HG03575 (cell line): ENCODE results near the gene CFP.
"Not testable (repeated sequence)": the region's sequence is repeated elsewhere in the genome, so short reads cannot be mapped to it uniquely, and the experiment has no call there.

ENCODE experiments used
- ATAC-seq: cut with Tn5 transposase; IDR thresholded peaks from one replicate; pipeline ENCODE4 v1.9.1; 2021; ENCODE audit not compliant: unreplicated experiment, insufficient number of reproducible peaks, low FRiP score; ENCODE audit errors: extremely low read depth

The CFP gene

GRCh38 chrX:47611926-47612325 lies 17.8 kb downstream of the CFP start:
- ATAC-seq, result no peak

- ATAC-seq, result no peak
Measured at GRCh38 chrX:47611489-47611888, 18.2 kb downstream of the CFP start.

DNA sequence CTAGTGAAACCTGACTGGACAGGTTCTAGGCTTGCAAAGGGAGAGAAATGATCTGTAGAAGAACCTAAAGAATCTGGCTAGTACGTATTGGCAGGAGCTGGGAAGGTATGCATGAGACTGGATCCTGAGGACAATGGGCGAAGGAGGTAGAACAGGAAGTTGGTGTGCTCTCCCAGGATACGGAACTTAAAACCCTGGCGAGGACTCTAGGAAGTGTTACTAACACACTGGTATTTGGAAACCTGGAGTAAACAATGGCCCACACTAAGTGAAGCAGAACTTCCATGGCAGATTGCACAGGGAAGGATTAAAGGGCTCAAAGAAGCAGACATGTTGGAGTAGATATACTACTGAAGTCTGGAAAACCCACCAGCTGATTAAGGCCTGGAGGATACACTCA lies 19.2 kb downstream of the CFP start:
- ATAC-seq, result no peak

- no peak for ATAC-seq
Measured at GRCh38 chrX:47608130-47608810, 21.5 kb downstream of the CFP start.

GRCh38 chrX:47607091-47607490 lies 22.6 kb downstream of the CFP start:
- ATAC-seq, result no peak

DNA sequence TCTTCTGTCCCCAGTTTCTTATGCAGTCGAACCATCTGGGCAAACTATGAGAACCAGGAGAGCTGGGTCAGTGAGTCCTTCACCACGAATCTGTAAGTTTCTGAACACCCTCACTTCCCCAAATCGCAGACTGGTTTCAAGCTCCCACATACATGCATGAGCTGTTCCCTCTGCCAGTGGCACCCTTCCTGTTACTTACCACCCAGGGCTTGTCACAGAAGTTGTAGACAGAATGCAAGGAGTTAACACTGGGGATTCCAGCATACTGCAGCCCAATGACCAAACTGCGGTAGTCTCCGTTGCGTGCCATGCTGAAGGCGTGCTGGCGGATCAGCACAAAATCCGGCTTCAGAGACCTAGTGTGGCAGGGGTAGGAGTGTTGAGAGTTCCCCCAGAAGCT lies 24.7 kb downstream of the CFP start:
- no peak for ATAC-seq

DNA sequence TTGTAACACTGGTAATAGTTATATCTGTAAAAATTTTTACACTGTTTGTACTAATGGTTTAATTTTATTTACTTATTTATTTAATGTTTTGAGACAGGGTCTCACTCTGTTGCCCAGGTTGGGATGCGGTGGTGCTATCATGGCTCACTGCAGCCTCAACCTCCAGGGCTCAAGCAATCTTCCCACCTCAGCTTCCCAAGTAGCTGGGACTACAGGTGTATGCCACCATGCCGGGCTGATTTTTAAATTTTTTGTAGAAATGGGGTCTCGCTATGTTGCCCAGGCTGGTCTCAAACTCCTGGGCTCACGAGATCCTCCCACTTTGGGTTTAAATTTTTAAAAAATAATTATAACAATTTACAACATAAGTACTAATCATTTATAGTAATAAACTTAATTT lies 26.6 kb downstream of the CFP start:
- not testable (repeated sequence) for ATAC-seq

DNA sequence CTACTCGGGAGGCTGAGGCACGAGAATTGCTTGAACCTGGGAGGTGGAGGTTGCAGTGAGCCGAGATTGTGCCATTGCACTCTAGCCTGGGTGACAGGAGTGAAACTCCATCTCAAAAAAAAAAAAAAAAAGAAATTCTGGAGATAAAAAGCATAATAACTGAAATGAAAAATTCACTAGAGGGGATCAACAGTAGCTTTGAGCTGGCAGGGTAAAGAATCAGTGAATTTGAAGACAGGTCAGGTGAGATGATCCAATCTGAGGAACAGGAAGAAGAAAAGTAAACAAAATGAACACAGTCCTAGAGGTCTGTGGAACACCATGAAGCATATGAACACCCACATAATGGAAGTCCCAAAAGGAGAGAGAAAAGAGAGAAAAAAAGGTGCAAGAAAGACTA lies 32.5 kb downstream of the CFP start:
- ATAC-seq, result no peak

DNA sequence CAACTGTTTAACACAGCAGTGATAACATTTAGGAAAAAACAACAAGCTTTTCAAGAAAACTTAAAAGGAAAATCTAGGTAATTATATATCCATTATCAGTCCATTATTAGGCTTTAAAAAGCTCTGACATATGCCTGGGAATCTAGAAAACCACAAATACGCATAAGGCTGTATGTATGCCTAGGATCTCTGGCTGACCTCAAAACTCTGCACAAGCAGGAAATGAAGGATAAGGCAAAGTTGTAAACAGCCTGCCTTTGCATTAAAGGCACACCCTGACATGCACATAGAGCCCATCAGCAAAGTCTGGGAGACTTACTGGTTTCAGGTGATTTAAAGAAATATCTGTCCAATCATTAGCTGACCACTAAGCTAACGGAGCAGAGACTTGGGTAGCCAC lies 33.5 kb downstream of the CFP start:
- ATAC-seq, result no peak

- ATAC-seq, result no peak
Measured at GRCh38 chrX:47595716-47596251, 33.9 kb downstream of the CFP start.

- no peak for ATAC-seq
Measured at GRCh38 chrX:47593522-47593921, 36.2 kb downstream of the CFP start.

- no peak for ATAC-seq
Measured at GRCh38 chrX:47590984-47591383, 38.7 kb downstream of the CFP start.

GRCh38 chrX:47587906-47588735 lies 41.6 kb downstream of the CFP start:
- ATAC-seq, result no peak

- ATAC-seq, result no peak
Measured at GRCh38 chrX:47587091-47587891, 42.4 kb downstream of the CFP start.

DNA sequence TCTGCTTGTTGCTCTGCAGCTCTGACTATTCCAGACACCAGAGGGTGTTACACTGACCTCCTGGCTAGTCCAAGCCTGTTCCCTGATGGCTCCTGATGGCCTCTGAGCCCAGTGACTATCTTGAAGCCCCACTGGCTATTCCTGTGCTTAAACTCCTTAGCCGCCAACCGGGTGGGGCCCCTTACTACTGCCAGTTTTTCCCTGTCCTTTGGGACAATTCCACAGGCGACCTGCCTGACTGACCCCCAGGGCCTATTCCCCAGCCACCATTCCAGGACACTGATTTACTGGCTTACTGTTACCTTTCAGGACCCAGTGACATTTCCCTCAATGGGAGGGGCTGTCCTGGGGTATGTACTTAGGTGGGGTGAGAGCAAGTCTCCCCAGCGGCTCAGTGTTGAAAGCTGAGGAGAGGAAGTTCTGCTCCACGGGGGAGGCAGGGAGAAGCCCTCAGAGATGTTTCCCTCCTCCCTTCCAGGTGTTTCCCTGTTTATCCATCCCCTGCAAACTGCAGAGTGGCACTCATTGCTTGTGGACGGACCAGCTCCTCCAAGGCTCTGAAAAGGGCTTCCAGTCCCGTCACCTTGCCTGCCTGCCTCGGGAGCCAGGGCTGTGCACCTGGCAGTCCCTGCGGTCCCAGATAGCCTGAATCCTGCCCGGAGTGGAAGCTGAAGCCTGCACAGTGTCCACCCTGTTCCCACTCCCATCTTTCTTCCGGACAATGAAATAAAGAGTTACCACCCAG lies 43.5 kb downstream of the CFP start:
- ATAC-seq, result no peak

DNA sequence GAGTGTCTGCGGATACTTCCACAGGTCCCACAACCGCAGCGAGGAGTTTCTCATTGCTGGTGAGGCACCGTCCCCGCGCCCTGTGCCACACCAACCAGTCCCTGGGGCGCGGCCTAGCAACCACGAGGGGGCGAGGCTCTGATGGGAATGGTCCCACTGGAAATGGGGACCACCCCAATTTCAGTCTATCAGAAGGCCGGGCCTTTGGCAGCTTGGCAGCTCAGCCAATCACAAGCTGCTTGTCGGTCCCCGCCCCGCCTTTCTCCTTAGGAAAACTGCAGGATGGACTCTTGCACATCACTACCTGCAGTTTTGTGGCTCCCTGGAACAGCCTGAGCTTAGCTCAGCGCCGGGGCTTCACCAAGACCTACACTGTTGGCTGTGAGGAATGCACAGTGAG lies 44.5 kb downstream of the CFP start:
- ATAC-seq, result no peak

- no peak for ATAC-seq
Measured at GRCh38 chrX:47584714-47585113, 45.0 kb downstream of the CFP start.

DNA sequence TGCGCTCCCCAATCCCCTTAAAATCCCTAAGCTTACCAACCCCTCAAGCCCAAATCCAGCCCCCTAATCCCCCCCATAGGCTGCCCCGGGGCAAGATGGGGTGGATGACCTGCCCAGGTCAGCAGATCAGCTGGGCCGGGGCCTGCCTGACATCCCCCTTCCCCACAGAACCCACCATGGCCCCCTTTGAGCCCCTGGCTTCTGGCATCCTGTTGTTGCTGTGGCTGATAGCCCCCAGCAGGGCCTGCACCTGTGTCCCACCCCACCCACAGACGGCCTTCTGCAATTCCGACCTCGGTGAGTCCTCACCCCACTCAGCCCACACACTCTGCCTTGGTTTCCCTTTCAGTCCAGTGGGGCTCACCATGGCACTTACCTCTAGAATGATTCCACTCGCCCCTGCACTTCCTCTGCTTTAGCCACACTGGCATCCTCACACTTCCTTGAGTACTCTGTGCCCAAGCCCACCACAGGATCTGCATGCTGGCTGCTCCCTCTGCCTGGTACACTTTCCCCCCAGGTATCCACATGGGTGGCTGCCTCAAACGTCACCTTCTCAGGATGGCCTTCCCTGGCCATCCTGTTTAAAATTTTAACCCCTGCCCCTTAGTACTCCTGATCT lies 46.4 kb downstream of the CFP start:
- no peak for ATAC-seq
